ENCODE measurements around the gene VSTM2L. TPM values are rescaled to one million over a fixed set of nuclear protein-coding genes. Genes with fewer than 3 reads are reported as not detected.

Gene VSTM2L
- total and polyA plus RNA-seq, 9 of the 15 experiments (the other 6 are each of a cell fraction or from before 2014, with no cell fraction given): not detected

DNA sequence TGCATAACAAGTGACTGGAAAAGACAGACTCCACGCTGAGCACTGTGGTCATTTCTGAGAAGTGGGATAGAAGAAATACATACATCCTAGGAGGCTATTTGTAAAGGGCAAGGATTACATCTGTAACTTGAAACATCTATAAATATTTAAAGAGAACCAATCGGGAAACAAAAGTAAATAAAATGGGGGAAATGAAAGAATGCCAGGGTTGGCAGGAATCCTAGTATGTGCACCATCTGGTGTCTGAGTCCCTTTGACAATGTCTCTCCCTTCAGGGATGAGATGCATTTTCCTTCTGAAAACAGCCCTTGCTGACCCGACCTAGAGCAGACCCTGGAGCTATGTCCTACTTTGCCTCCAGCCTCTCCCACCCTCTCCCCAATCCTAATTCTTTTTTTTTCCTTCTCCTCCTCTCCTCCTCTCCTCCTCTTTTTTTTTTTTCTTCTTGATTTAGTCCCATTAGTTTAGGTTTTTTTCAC, 53.2 kb downstream of the VSTM2L start:
- intact Hi-C loops (cut with micrococcal nuclease): no loop called here
- peaks cover 0 to 9% of the 10 kb centered on the region in 2 experiments; a peak in 2 of 5 replicates for H3K4me1 ChIP-seq (replicated peaks in 1 of 2; ENCODE audit: control insufficient read depth in 2 of 2, insufficient read depth in 2 of 2, low read length in 2 of 2)
- BruUV-seq (replicated peaks): no TSS peak
- no peaks in the 10 kb centered on the region for H3K9me1 ChIP-seq (ENCODE audit: control insufficient read depth, insufficient read depth, low read length)
- H3K9ac ChIP-seq (ENCODE audit: insufficient read depth in 1 of 2, low read depth in 2 of 2, low read length in 2 of 2): no peak overlapping the region
- no peaks in the 10 kb centered on the region for H3K79me2 ChIP-seq (ENCODE audit: control insufficient read depth, insufficient read depth, low read length)
- WGBS (ENCODE audit: insufficient coverage, low coverage, missing lambda C conversion rate): 0% methylated on average over 3 of the region's 3 CpGs
- peaks cover 10 to 16% of the 10 kb centered on the region in 2 experiments; a peak in 4 of 5 replicates for H3K27me3 ChIP-seq (ENCODE audit: control insufficient read depth in 2 of 2, insufficient read depth in 2 of 2, low read length in 2 of 2)
- no peak for DNase-seq (ENCODE audit: extremely low read depth in 1 of 4, low spot score in 3 of 4)
- H3K27ac ChIP-seq (ENCODE audit: extremely low read depth, low read depth, low read length): no peak overlapping the region
- TF ChIP-seq, protein P1, sequence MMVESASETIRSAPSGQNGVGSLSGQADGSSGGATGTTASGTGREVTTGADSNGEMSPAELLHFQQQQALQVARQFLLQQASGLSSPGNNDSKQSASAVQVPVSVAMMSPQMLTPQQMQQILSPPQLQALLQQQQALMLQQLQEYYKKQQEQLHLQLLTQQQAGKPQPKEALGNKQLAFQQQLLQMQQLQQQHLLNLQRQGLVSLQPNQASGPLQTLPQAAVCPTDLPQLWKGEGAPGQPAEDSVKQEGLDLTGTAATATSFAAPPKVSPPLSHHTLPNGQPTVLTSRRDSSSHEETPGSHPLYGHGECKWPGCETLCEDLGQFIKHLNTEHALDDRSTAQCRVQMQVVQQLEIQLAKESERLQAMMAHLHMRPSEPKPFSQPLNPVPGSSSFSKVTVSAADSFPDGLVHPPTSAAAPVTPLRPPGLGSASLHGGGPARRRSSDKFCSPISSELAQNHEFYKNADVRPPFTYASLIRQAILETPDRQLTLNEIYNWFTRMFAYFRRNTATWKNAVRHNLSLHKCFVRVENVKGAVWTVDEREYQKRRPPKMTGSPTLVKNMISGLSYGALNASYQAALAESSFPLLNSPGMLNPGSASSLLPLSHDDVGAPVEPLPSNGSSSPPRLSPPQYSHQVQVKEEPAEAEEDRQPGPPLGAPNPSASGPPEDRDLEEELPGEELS (CRISPR knock-in tag; IDR thresholded peaks at IDR 0.05; ENCODE audit: borderline replicate concordance): no peak
- TF ChIP-seq EHMT2 (IDR thresholded peaks at IDR 0.05) (0 out of 2 replicates have a peak, but pooled peaks have one; percentile 35), ZSCAN32 (CRISPR knock-in tag; IDR thresholded peaks at IDR 0.05) (no peak)
- TF ChIP-seq, protein P2, sequence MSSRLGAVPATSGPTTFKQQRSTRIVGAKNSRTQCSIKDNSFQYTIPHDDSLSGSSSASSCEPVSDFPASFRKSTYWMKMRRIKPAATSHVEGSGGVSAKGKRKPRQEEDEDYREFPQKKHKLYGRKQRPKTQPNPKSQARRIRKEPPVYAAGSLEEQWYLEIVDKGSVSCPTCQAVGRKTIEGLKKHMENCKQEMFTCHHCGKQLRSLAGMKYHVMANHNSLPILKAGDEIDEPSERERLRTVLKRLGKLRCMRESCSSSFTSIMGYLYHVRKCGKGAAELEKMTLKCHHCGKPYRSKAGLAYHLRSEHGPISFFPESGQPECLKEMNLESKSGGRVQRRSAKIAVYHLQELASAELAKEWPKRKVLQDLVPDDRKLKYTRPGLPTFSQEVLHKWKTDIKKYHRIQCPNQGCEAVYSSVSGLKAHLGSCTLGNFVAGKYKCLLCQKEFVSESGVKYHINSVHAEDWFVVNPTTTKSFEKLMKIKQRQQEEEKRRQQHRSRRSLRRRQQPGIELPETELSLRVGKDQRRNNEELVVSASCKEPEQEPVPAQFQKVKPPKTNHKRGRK (tag; IDR thresholded peaks at IDR 0.05): peak; percentile 85
- TF ChIP-seq, protein P3, sequence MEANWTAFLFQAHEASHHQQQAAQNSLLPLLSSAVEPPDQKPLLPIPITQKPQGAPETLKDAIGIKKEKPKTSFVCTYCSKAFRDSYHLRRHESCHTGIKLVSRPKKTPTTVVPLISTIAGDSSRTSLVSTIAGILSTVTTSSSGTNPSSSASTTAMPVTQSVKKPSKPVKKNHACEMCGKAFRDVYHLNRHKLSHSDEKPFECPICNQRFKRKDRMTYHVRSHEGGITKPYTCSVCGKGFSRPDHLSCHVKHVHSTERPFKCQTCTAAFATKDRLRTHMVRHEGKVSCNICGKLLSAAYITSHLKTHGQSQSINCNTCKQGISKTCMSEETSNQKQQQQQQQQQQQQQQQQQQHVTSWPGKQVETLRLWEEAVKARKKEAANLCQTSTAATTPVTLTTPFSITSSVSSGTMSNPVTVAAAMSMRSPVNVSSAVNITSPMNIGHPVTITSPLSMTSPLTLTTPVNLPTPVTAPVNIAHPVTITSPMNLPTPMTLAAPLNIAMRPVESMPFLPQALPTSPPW (CRISPR knock-in tag; IDR thresholded peaks at IDR 0.05): no peak
- no peak overlapping the region for H3K4me3 ChIP-seq
- no peak overlapping the region for H3K4me2 ChIP-seq (ENCODE audit: insufficient read depth, low read length)
- no peaks in the 10 kb centered on the region for H4K20me1 ChIP-seq (replicated peaks; ENCODE audit: control insufficient read depth, insufficient read depth, low read length)
- POLR2A ChIA-PET: no interaction called here
- in situ Hi-C loops (cut with MboI): no loop called here
- H3K36me3 ChIP-seq (ENCODE audit: control insufficient read depth, insufficient read depth, low read length): no peaks in the 10 kb centered on the region
- ATAC-seq: no peak
- H3K9me3 ChIP-seq (replicated peaks; ENCODE audit: control insufficient read depth, insufficient read depth, low read depth, low read length): no peaks in the 10 kb centered on the region
- CTCF ChIA-PET (ENCODE audit: low intra/inter-chr PET ratio): no interaction called here
- H2AFZ ChIP-seq (ENCODE audit: low read depth, low read length): no peak overlapping the region
- no peak for FAIRE-seq

All from K562 (cell line).